ENCODE measurements around the gene TECTB.
"Not testable (repeated sequence)": the region's sequence is repeated elsewhere in the genome, so short reads cannot be mapped to it uniquely, and the experiment has no call there.

TECTB gene

GRCh38 chr10:112283100-112283499 is at the start of gene TECTB:
TECTB (plus strand) TSS chr10:112283400; CDS start chr10:112283735, 335 bp downstream.
- no peak for DNase-seq

- DNase-seq = no peak
Measured at GRCh38 chr10:112235141-112235540, 48.1 kb upstream of the TECTB start.

GRCh38 chr10:112235920-112236319 is 47.3 kb upstream of the TECTB start:
- DNase-seq = no peak

- no peak for DNase-seq
Measured at GRCh38 chr10:112236486-112236885, 46.7 kb upstream of the TECTB start.

GRCh38 chr10:112239347-112239746 is 43.9 kb upstream of the TECTB start:
- DNase-seq = no peak

GRCh38 chr10:112240441-112240840 is 42.8 kb upstream of the TECTB start:
- DNase-seq = no peak

GRCh38 chr10:112241651-112242341 is 41.4 kb upstream of the TECTB start:
- DNase-seq = no peak

GRCh38 chr10:112242769-112243168 is 40.4 kb upstream of the TECTB start:
- no peak for DNase-seq

- no peak for DNase-seq
Measured at GRCh38 chr10:112243713-112244112, 39.5 kb upstream of the TECTB start.

GRCh38 chr10:112244197-112244596 is 39.0 kb upstream of the TECTB start:
- DNase-seq = no peak

- DNase-seq = no peak
Measured at GRCh38 chr10:112247791-112248190, 35.4 kb upstream of the TECTB start.

- DNase-seq = no peak
Measured at GRCh38 chr10:112248584-112249295, 34.5 kb upstream of the TECTB start.

GRCh38 chr10:112249722-112250121 is 33.5 kb upstream of the TECTB start:
- DNase-seq = no peak

GRCh38 chr10:112250555-112250954 is 32.6 kb upstream of the TECTB start:
- no peak for DNase-seq

- DNase-seq = not testable (repeated sequence)
Measured at GRCh38 chr10:112251238-112251637, 32.0 kb upstream of the TECTB start.

- no peak for DNase-seq
Measured at GRCh38 chr10:112258407-112258806, 24.8 kb upstream of the TECTB start.

- DNase-seq = no peak
Measured at GRCh38 chr10:112259688-112260087, 23.5 kb upstream of the TECTB start.

GRCh38 chr10:112260831-112261230 is 22.4 kb upstream of the TECTB start:
- no peak for DNase-seq

- DNase-seq = no peak
Measured at GRCh38 chr10:112261281-112261822, 21.8 kb upstream of the TECTB start.

GRCh38 chr10:112262546-112262945 is 20.7 kb upstream of the TECTB start:
- DNase-seq = no peak

- DNase-seq = no peak
Measured at GRCh38 chr10:112265745-112266144, 17.5 kb upstream of the TECTB start.

- DNase-seq = no peak
Measured at GRCh38 chr10:112269266-112269665, 13.9 kb upstream of the TECTB start.

- DNase-seq = no peak
Measured at GRCh38 chr10:112271982-112272381, 11.2 kb upstream of the TECTB start.

- DNase-seq = no peak
Measured at GRCh38 chr10:112274831-112275230, 8.4 kb upstream of the TECTB start.
